NCI-H2227 (cell line): ENCODE measurements around the gene MEP1B.
"Not testable (repeated sequence)": the region's sequence is repeated elsewhere in the genome, so short reads cannot be mapped to it uniquely, and the experiment has no call there.

Experiments used
- DNase-seq: peaks from one replicate; lab custom pipeline; 2025; ENCODE audit not compliant: unreplicated experiment; lab: John Stamatoyannopoulos, UW

MEP1B gene

GRCh38 chr18:32208577-32208976 is 18.7 kb downstream of the MEP1B start:
- no peak for DNase-seq

GRCh38 chr18:32209685-32210445 is 20.0 kb downstream of the MEP1B start:
- no peak for DNase-seq

GRCh38 chr18:32213693-32214092 is 23.9 kb downstream of the MEP1B start:
- DNase-seq: no peak

GRCh38 chr18:32216390-32216789 is 26.6 kb downstream of the MEP1B start:
- DNase-seq: no peak

- DNase-seq: no peak
These were observed 29.7 kb downstream of the MEP1B start for GRCh38 chr18:32219431-32220018.

GRCh38 chr18:32233348-32233747 is 43.5 kb downstream of the MEP1B start:
- DNase-seq: not testable (repeated sequence)

- DNase-seq: no peak
These were observed 47.2 kb downstream of the MEP1B start for GRCh38 chr18:32237049-32237448.

- no peak for DNase-seq
These were observed 48.9 kb downstream of the MEP1B start for GRCh38 chr18:32238635-32239268.

GRCh38 chr18:32242395-32242794 is 52.6 kb downstream of the MEP1B start:
- DNase-seq: no peak

- no peak for DNase-seq
These were observed 53.5 kb downstream of the MEP1B start for GRCh38 chr18:32243358-32243757.

GRCh38 chr18:32244881-32245280 is 55.0 kb downstream of the MEP1B start:
- no peak for DNase-seq

- DNase-seq: no peak
These were observed 59.5 kb downstream of the MEP1B start for GRCh38 chr18:32249147-32249929.

- DNase-seq: no peak
These were observed 61.6 kb downstream of the MEP1B start for GRCh38 chr18:32251466-32251865.

- no peak for DNase-seq
These were observed 62.5 kb downstream of the MEP1B start for GRCh38 chr18:32252141-32252860.

- no peak for DNase-seq
These were observed 65.7 kb downstream of the MEP1B start for GRCh38 chr18:32255570-32255969.

- DNase-seq: no peak
These were observed 67.4 kb downstream of the MEP1B start for GRCh38 chr18:32257084-32257785.

GRCh38 chr18:32258148-32258547 is 68.3 kb downstream of the MEP1B start:
- no peak for DNase-seq

GRCh38 chr18:32258558-32259204 is 68.8 kb downstream of the MEP1B start:
- DNase-seq: no peak

- no peak for DNase-seq
These were observed 69.7 kb downstream of the MEP1B start for GRCh38 chr18:32259553-32259952.

- no peak for DNase-seq
These were observed 71.2 kb downstream of the MEP1B start for GRCh38 chr18:32261003-32261402.
